Caco-2 (cell line): Measurements from ENCODE around the gene S100A9. TPM values are rescaled to one million over a fixed set of nuclear protein-coding genes. Genes with fewer than 3 reads are reported as not detected.

Experiments used
- BruUV-seq: library from RNA; stranded (reverse); fragments of 400-500 nt; replicated peaks from 2 replicates; lab custom pipeline; 2021; lab: Mats Ljungman, UMichigan
- CTCF ChIA-PET: fragments of 300-600 bp; sonication (Branson Sonifier 250); formaldehyde crosslinking; loops from one replicate; lab custom pipeline; 2022; ENCODE audit warnings: antibody characterized with exemption; lab: Charles Lee
- POLR2A ChIA-PET: fragments of 300-600 bp; sonication (Branson Sonifier 250); formaldehyde crosslinking; loops from one replicate; lab custom pipeline; 2022; ENCODE audit warnings: antibody characterized with exemption; lab: Charles Lee
- DNase-seq, 2 experiments: peaks; one replicate each; pipeline versions ENCODE4 v3.0.0 to v3.0.0-alpha.2; 2020 to 2022
- H3K27me3 ChIP-seq: replicated peaks from 2 replicates; pipeline ENCODE4 v1.6.0; 2011; ENCODE audit warnings: low read length; ENCODE audit not compliant: control insufficient read depth, insufficient read depth
- H3K36me3 ChIP-seq: 2 replicates; pipeline ENCODE4 v1.5.1; 2011; ENCODE audit warnings: low read length; ENCODE audit not compliant: control insufficient read depth, insufficient read depth
- H3K4me1 ChIP-seq: fragments of 250-450 bp; sonication (Bioruptor Pico); 2 replicates; pipeline ENCODE4 v1.5.1; 2020; ENCODE audit warnings: mild to moderate bottlenecking
- H3K4me3 ChIP-seq: 2 replicates; pipeline ENCODE4 v1.5.1; 2011; ENCODE audit warnings: low read depth, mild to moderate bottlenecking, control low read depth, low read length
- H3K9me3 ChIP-seq: fragments of 250-450 bp; sonication (Bioruptor Pico); 2 replicates; pipeline ENCODE4 v1.5.1; 2020; ENCODE audit warnings: mild to moderate bottlenecking, moderate library complexity
- H3K27ac Mint-ChIP-seq: one replicate; pipeline ENCODE4 v1.8.0; 2022; ENCODE audit warnings: mixed read lengths; ENCODE audit not compliant: unreplicated experiment
- H3K27me3 Mint-ChIP-seq: one replicate; pipeline ENCODE4 v1.8.0; 2022; ENCODE audit warnings: mixed read lengths; ENCODE audit not compliant: insufficient read depth, unreplicated experiment
- H3K36me3 Mint-ChIP-seq: one replicate; pipeline ENCODE4 v1.8.0; 2022; ENCODE audit warnings: mild to moderate bottlenecking, mixed read lengths; ENCODE audit not compliant: insufficient read depth, unreplicated experiment
- H3K4me1 Mint-ChIP-seq: one replicate; pipeline ENCODE4 v1.8.0; 2022; ENCODE audit warnings: low read depth, mixed read lengths; ENCODE audit not compliant: unreplicated experiment
- H3K4me3 Mint-ChIP-seq: one replicate; pipeline ENCODE4 v1.8.0; 2022; ENCODE audit warnings: mild to moderate bottlenecking, moderate library complexity, mixed read lengths; ENCODE audit not compliant: unreplicated experiment
- H3K9me3 Mint-ChIP-seq: one replicate; pipeline ENCODE4 v1.8.0; 2022; ENCODE audit warnings: mixed read lengths; ENCODE audit not compliant: unreplicated experiment
- CTCF ChIP-seq, 2 experiments: fragments of 200-600 bp in 1 of 2; IDR thresholded peaks; 1 replicate in 1 of 2; 2 replicates in 1 of 2; pipeline versions ENCODE4 v1.5.1 to v1.8.0; 2011 to 2022; ENCODE audit warnings: antibody characterized with exemption in 1 of 2, control low read depth in 1 of 2, inconsistent platforms in 1 of 2, low read depth in 1 of 2, low read length in 1 of 2, mild to moderate bottlenecking in 1 of 2, moderate library complexity in 1 of 2; ENCODE audit not compliant: insufficient read depth in 1 of 2, severe bottlenecking in 1 of 2, unreplicated experiment in 1 of 2
- intact Hi-C: fragments of 100-400 bp; cut with micrococcal nuclease; formaldehyde crosslinking; loops from one replicate; pipeline ENCODE4 v1.10.0; 2022; ENCODE audit not compliant: unreplicated experiment
- total RNA-seq: library from RNA; stranded (reverse); gene quantifications from 2 replicates; pipeline ENCODE4 v1.2.3, GENCODE V29; 2022

The S100A9 gene
- total RNA-seq, 1 experiment from 2014 or later: not detected

GRCh38 chr1:153347856-153348255, 9.8 kb upstream of the S100A9 start:
- peaks cover 15% of the 10 kb centered on the region for H3K4me1 ChIP-seq
- Mint-ChIP-seq H3K27ac (no peak overlapping the region), H3K4me3 (no peak overlapping the region), H3K36me3 (no peaks in the 10 kb centered on the region), H3K27me3 (peaks cover 9% of the 10 kb centered on the region), H3K4me1 (peaks cover 17% of the 10 kb centered on the region), H3K9me3 (no peaks in the 10 kb centered on the region)
- CTCF ChIA-PET: interaction anchor here (1.1 to 1.5 kb wide), 2 partner anchors 10 to 35 kb away, joined by 3 to 4 read pairs; partner anchors contain the start of gene PGLYRP3
- H3K9me3 ChIP-seq: no peaks in the 10 kb centered on the region
- intact Hi-C loops: no loop called here
- POLR2A ChIA-PET: no interaction called here
- BruUV-seq: no TSS peak
- no peaks in the 10 kb centered on the region for H3K36me3 ChIP-seq
- no peak overlapping the region for H3K4me3 ChIP-seq
- no peaks in the 10 kb centered on the region for H3K27me3 ChIP-seq
- TF ChIP-seq CTCF (IDR thresholded peaks at IDR 0.05; ENCODE audit: insufficient read depth in 1 of 2, low read depth in 1 of 2, low read length in 1 of 2, severe bottlenecking in 1 of 2, unreplicated experiment in 1 of 2): no peak
- DNase-seq: no peak

GRCh38 chr1:153348511-153349362, 8.9 kb upstream of the S100A9 start, which contains the start of gene PGLYRP4:
Gene PGLYRP4 (minus strand): TSS chr1:153348841. CDS start chr1:153347932, 909 bp downstream.
- intact Hi-C loops: no loop called here
- Histone ChIP-seq H3K27me3 (no peaks in the 10 kb centered on the region), H3K36me3 (no peaks in the 10 kb centered on the region), H3K9me3 (no peaks in the 10 kb centered on the region), H3K4me1 (peaks cover 7% of the 10 kb centered on the region; the same call in 1 of the 2 replicates), H3K4me3 (no peak within 1 kb of the TSS)
- DNase-seq: no peak
- no peaks in the 10 kb centered on the region for H3K9me3 Mint-ChIP-seq
- POLR2A ChIA-PET: no interaction called here
- CTCF ChIA-PET: interaction anchor here (1.1 to 1.5 kb wide), 3 partner anchors 11 to 147 kb away, joined by 3 to 4 read pairs (median 4); partner anchors contain the start of gene PGLYRP3
- no peak within 1 kb of the TSS for H3K27ac Mint-ChIP-seq
- no peak for TF ChIP-seq CTCF (IDR thresholded peaks at IDR 0.05; ENCODE audit: insufficient read depth in 1 of 2, low read depth in 1 of 2, low read length in 1 of 2, severe bottlenecking in 1 of 2, unreplicated experiment in 1 of 2)
- no peaks in the 10 kb centered on the region for H3K36me3 Mint-ChIP-seq
- H3K4me1 Mint-ChIP-seq: peaks cover 10% of the 10 kb centered on the region
- H3K4me3 Mint-ChIP-seq: no peak within 1 kb of the TSS
- H3K27me3 Mint-ChIP-seq: peaks cover 9% of the 10 kb centered on the region
- BruUV-seq: no TSS peak

- TF ChIP-seq CTCF (IDR thresholded peaks at IDR 0.05; ENCODE audit: insufficient read depth in 1 of 2, low read depth in 1 of 2, low read length in 1 of 2, severe bottlenecking in 1 of 2, unreplicated experiment in 1 of 2): no peak
- H3K4me1 Mint-ChIP-seq: peaks cover under 1% of the 10 kb centered on the region
- Histone ChIP-seq H3K36me3 (no peaks in the 10 kb centered on the region), H3K27me3 (no peaks in the 10 kb centered on the region), H3K9me3 (no peaks in the 10 kb centered on the region), H3K4me1 (no peaks in the 10 kb centered on the region), H3K4me3 (no peak overlapping the region)
- no TSS peak for BruUV-seq
- ChIA-PET POLR2A (no interaction called here), CTCF (interaction anchor here (1.4 to 1.5 kb wide), 2 partner anchors 12 to 146 kb away, joined by 3 to 4 read pairs; no protein-coding TSS in a partner anchor)
- intact Hi-C loops: loop anchor here (5.0 to 10.0 kb wide), 2 partner anchors 215 to 398 kb away; partner anchors contain the start of gene S100A2
- peaks cover 9% of the 10 kb centered on the region for H3K27me3 Mint-ChIP-seq
- no peak for DNase-seq
- no peak overlapping the region for H3K27ac Mint-ChIP-seq
- no peaks in the 10 kb centered on the region for H3K9me3 Mint-ChIP-seq
- no peaks in the 10 kb centered on the region for H3K36me3 Mint-ChIP-seq
- no peak overlapping the region for H3K4me3 Mint-ChIP-seq
Observed at GRCh38 chr1:153349363-153350320, 8.0 kb upstream of the S100A9 start.
